ENCODE measurements around the gene PLCB1. TPM values are rescaled to one million over a fixed set of nuclear protein-coding genes. Genes with fewer than 3 reads are reported as not detected.

The PLCB1 gene
- total RNA-seq, 1 donor from 2014 or later = 37.4 TPM

DNA sequence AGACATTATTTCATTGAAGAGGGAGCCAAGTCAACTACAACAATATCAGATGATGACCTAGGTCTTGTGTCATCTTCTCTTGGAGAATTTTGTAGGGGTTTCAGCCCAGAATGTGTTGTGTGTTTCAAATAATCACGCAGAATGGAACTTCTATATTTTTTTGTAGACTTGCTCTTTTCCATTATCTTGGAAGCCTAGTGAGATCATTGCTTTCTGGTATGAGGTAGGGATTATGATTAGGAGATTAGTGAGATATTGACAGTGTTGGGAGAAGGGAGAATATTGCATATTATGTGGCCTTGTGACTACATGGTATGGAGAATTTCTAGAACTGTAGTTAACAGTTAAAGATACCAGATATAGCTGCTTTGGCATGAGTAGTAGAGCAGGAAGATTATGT, 513.3 kb downstream of the PLCB1 start:
- Mint-ChIP-seq H3K4me1 (ENCODE audit: low read depth, unreplicated experiment) (peaks cover 36% of the 10 kb centered on the region), H3K27me3 (ENCODE audit: unreplicated experiment) (peaks cover 2% of the 10 kb centered on the region), H3K9me3 (ENCODE audit: unreplicated experiment) (peaks cover 3% of the 10 kb centered on the region), H3K36me3 (ENCODE audit: unreplicated experiment) (peaks cover 7% of the 10 kb centered on the region), H3K27ac (ENCODE audit: unreplicated experiment) (peak overlapping the region; percentile 90), H3K4me3 (ENCODE audit: unreplicated experiment) (peak overlapping the region; percentile 35)
- TF ChIP-seq, protein P1, sequence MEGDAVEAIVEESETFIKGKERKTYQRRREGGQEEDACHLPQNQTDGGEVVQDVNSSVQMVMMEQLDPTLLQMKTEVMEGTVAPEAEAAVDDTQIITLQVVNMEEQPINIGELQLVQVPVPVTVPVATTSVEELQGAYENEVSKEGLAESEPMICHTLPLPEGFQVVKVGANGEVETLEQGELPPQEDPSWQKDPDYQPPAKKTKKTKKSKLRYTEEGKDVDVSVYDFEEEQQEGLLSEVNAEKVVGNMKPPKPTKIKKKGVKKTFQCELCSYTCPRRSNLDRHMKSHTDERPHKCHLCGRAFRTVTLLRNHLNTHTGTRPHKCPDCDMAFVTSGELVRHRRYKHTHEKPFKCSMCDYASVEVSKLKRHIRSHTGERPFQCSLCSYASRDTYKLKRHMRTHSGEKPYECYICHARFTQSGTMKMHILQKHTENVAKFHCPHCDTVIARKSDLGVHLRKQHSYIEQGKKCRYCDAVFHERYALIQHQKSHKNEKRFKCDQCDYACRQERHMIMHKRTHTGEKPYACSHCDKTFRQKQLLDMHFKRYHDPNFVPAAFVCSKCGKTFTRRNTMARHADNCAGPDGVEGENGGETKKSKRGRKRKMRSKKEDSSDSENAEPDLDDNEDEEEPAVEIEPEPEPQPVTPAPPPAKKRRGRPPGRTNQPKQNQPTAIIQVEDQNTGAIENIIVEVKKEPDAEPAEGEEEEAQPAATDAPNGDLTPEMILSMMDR (IDR thresholded peaks at IDR 0.05; ENCODE audit: partially characterized antibody, unreplicated experiment) = no peak
- no peak for DNase-seq

GRCh38 chr20:8646033-8646441, 514.0 kb downstream of the PLCB1 start:
- peaks cover 29% of the 10 kb centered on the region for H3K4me1 Mint-ChIP-seq (ENCODE audit: low read depth, unreplicated experiment)
- H3K27ac Mint-ChIP-seq (ENCODE audit: unreplicated experiment) = peak overlapping the region; percentile 60
- H3K4me3 Mint-ChIP-seq (ENCODE audit: unreplicated experiment) = peak overlapping the region; percentile 53
- peaks cover 3% of the 10 kb centered on the region for H3K9me3 Mint-ChIP-seq (ENCODE audit: unreplicated experiment)
- no peak for DNase-seq
- TF ChIP-seq, protein P1 (IDR thresholded peaks at IDR 0.05; ENCODE audit: partially characterized antibody, unreplicated experiment) = no peak
- peaks cover 7% of the 10 kb centered on the region for H3K36me3 Mint-ChIP-seq (ENCODE audit: unreplicated experiment)
- peaks cover 2% of the 10 kb centered on the region for H3K27me3 Mint-ChIP-seq (ENCODE audit: unreplicated experiment)

- peaks cover 7% of the 10 kb centered on the region for H3K36me3 Mint-ChIP-seq (ENCODE audit: unreplicated experiment)
- peaks cover 2% of the 10 kb centered on the region for H3K27me3 Mint-ChIP-seq (ENCODE audit: unreplicated experiment)
- TF ChIP-seq, protein P1 (IDR thresholded peaks at IDR 0.05; ENCODE audit: partially characterized antibody, unreplicated experiment) = no peak
- peaks cover 3% of the 10 kb centered on the region for H3K9me3 Mint-ChIP-seq (ENCODE audit: unreplicated experiment)
- no peak overlapping the region for H3K4me3 Mint-ChIP-seq (ENCODE audit: unreplicated experiment)
- DNase-seq = no peak
- H3K27ac Mint-ChIP-seq (ENCODE audit: unreplicated experiment) = peak overlapping the region; percentile 60
- H3K4me1 Mint-ChIP-seq (ENCODE audit: low read depth, unreplicated experiment) = peaks cover 23% of the 10 kb centered on the region
Measured at GRCh38 chr20:8646716-8647115, 514.6 kb downstream of the PLCB1 start.

DNA sequence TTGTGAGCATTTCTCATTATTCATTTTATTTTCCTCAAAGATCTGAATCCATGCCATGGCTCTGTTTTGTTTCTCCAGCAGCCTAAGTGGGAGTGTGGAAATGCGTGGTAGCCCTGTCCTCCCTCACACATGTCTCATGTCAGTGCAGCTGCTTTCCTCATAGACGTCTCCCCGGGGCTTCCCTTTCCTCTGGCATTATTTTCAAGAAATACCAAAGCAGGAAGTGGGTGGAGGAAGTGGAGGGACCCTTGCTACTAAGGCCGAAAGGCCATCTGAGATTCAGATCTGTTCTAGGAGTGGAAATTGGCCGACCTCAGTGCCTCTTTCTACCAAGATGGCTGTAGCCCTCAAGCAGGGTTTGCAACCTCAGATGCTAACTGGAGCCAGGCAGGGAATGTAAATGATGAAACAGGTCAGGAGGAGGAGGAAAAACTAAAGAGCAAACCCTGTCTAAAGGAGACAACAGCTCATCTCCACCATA, 515.9 kb downstream of the PLCB1 start:
- H3K27ac Mint-ChIP-seq (ENCODE audit: unreplicated experiment) = peak overlapping the region; percentile 65
- H3K36me3 Mint-ChIP-seq (ENCODE audit: unreplicated experiment) = peaks cover 5% of the 10 kb centered on the region
- peaks cover 2% of the 10 kb centered on the region for H3K27me3 Mint-ChIP-seq (ENCODE audit: unreplicated experiment)
- TF ChIP-seq, protein P1 (IDR thresholded peaks at IDR 0.05; ENCODE audit: partially characterized antibody, unreplicated experiment) = no peak
- no peak overlapping the region for H3K4me3 Mint-ChIP-seq (ENCODE audit: unreplicated experiment)
- DNase-seq = no peak
- peaks cover 3% of the 10 kb centered on the region for H3K9me3 Mint-ChIP-seq (ENCODE audit: unreplicated experiment)
- H3K4me1 Mint-ChIP-seq (ENCODE audit: low read depth, unreplicated experiment) = peaks cover 23% of the 10 kb centered on the region

DNA sequence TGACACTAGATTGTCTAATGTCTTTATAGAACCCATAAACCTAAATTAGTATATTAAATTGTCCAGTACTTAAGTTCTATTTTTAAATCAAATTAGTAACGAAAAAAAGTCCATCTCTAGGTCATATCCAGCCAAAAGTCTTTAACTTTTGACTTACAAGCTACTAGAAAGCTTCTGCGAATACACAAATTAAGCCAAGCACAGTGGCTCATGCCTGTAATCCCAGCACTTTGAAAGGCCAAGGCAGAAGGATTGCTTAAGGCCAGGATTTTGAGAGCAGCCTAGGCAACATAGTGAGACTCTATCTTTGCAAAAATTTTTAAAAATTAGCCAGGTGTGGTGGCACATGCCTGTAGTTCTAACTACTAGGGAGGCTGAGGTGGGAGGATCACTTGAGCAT, 516.4 kb downstream of the PLCB1 start:
- H3K9me3 Mint-ChIP-seq (ENCODE audit: unreplicated experiment) = peaks cover under 1% of the 10 kb centered on the region
- no peak overlapping the region for H3K27ac Mint-ChIP-seq (ENCODE audit: unreplicated experiment)
- H3K27me3 Mint-ChIP-seq (ENCODE audit: unreplicated experiment) = no peaks in the 10 kb centered on the region
- H3K36me3 Mint-ChIP-seq (ENCODE audit: unreplicated experiment) = peaks cover under 1% of the 10 kb centered on the region
- H3K4me1 Mint-ChIP-seq (ENCODE audit: low read depth, unreplicated experiment) = peaks cover 23% of the 10 kb centered on the region
- TF ChIP-seq, protein P1 (IDR thresholded peaks at IDR 0.05; ENCODE audit: partially characterized antibody, unreplicated experiment) = no peak
- no peak for DNase-seq
- no peak overlapping the region for H3K4me3 Mint-ChIP-seq (ENCODE audit: unreplicated experiment)
